ENCODE results near the gene TSPEAR.
"Not testable (repeated sequence)": the region's sequence is repeated elsewhere in the genome, so short reads cannot be mapped to it uniquely, and the experiment has no call there.

Gene TSPEAR

DNA sequence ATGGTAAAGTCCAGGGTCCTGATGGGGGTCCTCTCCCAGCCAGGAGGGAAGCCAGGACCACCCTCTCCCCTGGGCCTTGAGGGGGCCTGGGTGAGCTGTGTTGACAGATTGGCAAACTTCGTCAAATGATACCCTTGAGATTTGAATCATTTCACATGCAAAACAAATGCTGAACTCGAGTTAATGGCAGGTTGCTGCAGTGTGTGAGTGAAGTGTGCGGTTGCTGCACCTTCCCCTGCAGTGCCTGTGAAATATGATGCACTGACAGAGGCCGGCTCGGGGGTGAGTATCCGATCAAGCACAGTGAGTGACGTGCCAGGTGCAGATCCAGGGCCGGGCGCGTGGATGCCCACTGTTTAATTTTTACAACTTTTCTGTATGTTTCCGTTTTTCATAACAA is 23.7 kb downstream of the TSPEAR start:
- no peaks in the 10 kb centered on the region for H3K36me3 Mint-ChIP-seq (ENCODE audit: low read depth)
- H3K9me3 Mint-ChIP-seq: peaks cover 9% of the 10 kb centered on the region
- TF ChIP-seq CTCF (IDR thresholded peaks at IDR 0.05; ENCODE audit: unreplicated experiment in 3 of 3): no peak
- peak overlapping the region in 2 of 3 experiments; percentile 23 to 53 for H3K27ac Mint-ChIP-seq
- peak overlapping the region in 1 of 3 experiments; percentile 12 for H3K4me3 Mint-ChIP-seq
- peaks cover 51% of the 10 kb centered on the region for H3K27me3 Mint-ChIP-seq (ENCODE audit: low read depth)
- H3K4me1 Mint-ChIP-seq: peaks cover 23% of the 10 kb centered on the region

GRCh38 chr21:44686843-44687561 is 24.4 kb downstream of the TSPEAR start:
- Mint-ChIP-seq H3K27me3 (ENCODE audit: low read depth) (peaks cover 51% of the 10 kb centered on the region), H3K4me1 (peaks cover 23% of the 10 kb centered on the region), H3K9me3 (peaks cover 4% of the 10 kb centered on the region), H3K36me3 (ENCODE audit: low read depth) (no peaks in the 10 kb centered on the region), H3K4me3 (peak overlapping the region in 1 of 3 experiments; percentile 12), H3K27ac (no peak overlapping the region)
- no peak for TF ChIP-seq CTCF (IDR thresholded peaks at IDR 0.05; ENCODE audit: unreplicated experiment in 3 of 3)

- H3K4me1 Mint-ChIP-seq: peaks cover 23% of the 10 kb centered on the region
- H3K4me3 Mint-ChIP-seq: no peak overlapping the region
- H3K27ac Mint-ChIP-seq: no peak overlapping the region
- H3K9me3 Mint-ChIP-seq: no peaks in the 10 kb centered on the region
- H3K36me3 Mint-ChIP-seq (ENCODE audit: low read depth): no peaks in the 10 kb centered on the region
- peaks cover 52% of the 10 kb centered on the region for H3K27me3 Mint-ChIP-seq (ENCODE audit: low read depth)
- TF ChIP-seq CTCF (IDR thresholded peaks at IDR 0.05; ENCODE audit: unreplicated experiment in 3 of 3): no peak
Observed at GRCh38 chr21:44686000-44686781, 25.2 kb downstream of the TSPEAR start.

GRCh38 chr21:44685050-44685449 is 26.3 kb downstream of the TSPEAR start:
- H3K27ac Mint-ChIP-seq; H3K4me3 Mint-ChIP-seq; H3K36me3 Mint-ChIP-seq (ENCODE audit: low read depth); H3K9me3 Mint-ChIP-seq: not testable (repeated sequence)
- H3K4me1 Mint-ChIP-seq: peaks cover 20% of the 10 kb centered on the region
- H3K27me3 Mint-ChIP-seq (ENCODE audit: low read depth): peaks cover 54% of the 10 kb centered on the region

DNA sequence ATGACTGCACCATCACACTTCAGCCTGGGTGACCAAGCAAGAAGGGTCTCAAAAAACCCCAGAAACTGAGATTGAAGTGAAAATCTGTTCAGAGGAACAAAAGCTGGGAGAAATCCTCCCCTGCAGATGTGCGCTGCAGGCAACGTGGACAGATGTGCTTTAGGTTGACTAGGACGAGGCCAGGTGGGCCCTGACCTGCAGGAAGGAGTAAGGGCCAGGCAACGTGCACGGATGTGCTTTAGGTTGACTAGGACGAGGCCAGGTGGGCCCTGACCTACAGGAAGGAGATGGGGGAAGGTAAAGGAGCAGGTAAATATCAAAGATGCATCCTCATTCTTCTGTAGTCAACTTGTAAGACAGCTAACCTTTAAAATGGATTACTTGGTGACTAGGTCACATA is 26.9 kb downstream of the TSPEAR start:
- Mint-ChIP-seq H3K9me3 (no peaks in the 10 kb centered on the region), H3K36me3 (ENCODE audit: low read depth) (no peaks in the 10 kb centered on the region), H3K4me1 (peaks cover 17% of the 10 kb centered on the region), H3K27me3 (ENCODE audit: low read depth) (peaks cover 56% of the 10 kb centered on the region), H3K4me3 (no peak overlapping the region), H3K27ac (no peak overlapping the region)
- no peak for TF ChIP-seq CTCF (IDR thresholded peaks at IDR 0.05; ENCODE audit: unreplicated experiment in 3 of 3)

- no peak overlapping the region for H3K4me3 Mint-ChIP-seq
- peaks cover 17% of the 10 kb centered on the region for H3K4me1 Mint-ChIP-seq
- H3K9me3 Mint-ChIP-seq: no peaks in the 10 kb centered on the region
- no peak overlapping the region for H3K27ac Mint-ChIP-seq
- peaks cover 60% of the 10 kb centered on the region for H3K27me3 Mint-ChIP-seq (ENCODE audit: low read depth)
- no peaks in the 10 kb centered on the region for H3K36me3 Mint-ChIP-seq (ENCODE audit: low read depth)
- no peak for TF ChIP-seq CTCF (IDR thresholded peaks at IDR 0.05; ENCODE audit: unreplicated experiment in 3 of 3)
Observed at GRCh38 chr21:44684077-44684476, 27.3 kb downstream of the TSPEAR start.

All from nephron (organoid).